Stimulated activated naive CD8-positive, alpha-beta T cell treated with anti-CD3 and anti-CD28 coated beads, Interleukin-15, Interleukin-2, amounts not matched to agents 100 ng/mL and 50 ng/mL, for 24 hours (primary cell): ENCODE measurements around the gene PKNOX1.
"Not testable (repeated sequence)": the region's sequence is repeated elsewhere in the genome, so short reads cannot be mapped to it uniquely, and the experiment has no call there.

ENCODE experiments used
- H3K27ac Mint-ChIP-seq: one replicate; pipeline ENCODE4 v1.8.0; 2021; ENCODE audit warnings: mild to moderate bottlenecking, mixed read lengths
- H3K27me3 Mint-ChIP-seq: one replicate; pipeline ENCODE4 v1.8.0; 2021; ENCODE audit warnings: mixed read lengths
- H3K36me3 Mint-ChIP-seq: one replicate; pipeline ENCODE4 v1.8.0; 2021; ENCODE audit warnings: low read depth, mixed read lengths
- H3K4me1 Mint-ChIP-seq: one replicate; pipeline ENCODE4 v1.8.0; 2021; ENCODE audit warnings: low read depth, mixed read lengths
- H3K4me3 Mint-ChIP-seq: one replicate; pipeline ENCODE4 v1.8.0; 2021; ENCODE audit warnings: mild to moderate bottlenecking, mixed read lengths
- H3K9me3 Mint-ChIP-seq: one replicate; pipeline ENCODE4 v1.8.0; 2021; ENCODE audit warnings: mixed read lengths

Gene PKNOX1

DNA sequence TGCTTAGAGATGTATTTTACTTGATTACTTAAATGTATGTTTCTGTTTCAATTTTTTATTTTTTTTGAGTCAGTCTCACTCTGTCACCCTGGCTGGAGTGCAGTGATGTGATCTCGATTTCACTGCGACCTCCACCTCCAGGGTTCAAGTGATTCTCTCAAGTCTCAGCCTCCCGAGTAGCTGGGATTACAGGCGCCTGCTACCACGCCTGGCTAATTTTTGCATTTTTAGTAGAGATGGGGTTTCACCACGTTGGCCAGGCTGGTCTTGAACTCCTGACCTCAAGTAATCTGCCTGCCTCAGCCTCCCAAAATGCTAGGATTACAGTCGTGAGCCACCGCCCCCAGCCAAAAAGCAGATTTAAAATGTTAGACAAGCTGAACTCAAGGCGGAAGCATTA lies 15.0 kb downstream of the PKNOX1 start:
- H3K27me3 Mint-ChIP-seq, H3K36me3 Mint-ChIP-seq: not testable (repeated sequence)
- H3K4me1 Mint-ChIP-seq, result peaks cover 31% of the 10 kb centered on the region

GRCh38 chr21:42989816-42990650 lies 15.7 kb downstream of the PKNOX1 start:
- Mint-ChIP-seq H3K36me3 (no peaks in the 10 kb centered on the region), H3K27me3 (no peaks in the 10 kb centered on the region), H3K4me1 (peaks cover 31% of the 10 kb centered on the region), H3K9me3 (no peaks in the 10 kb centered on the region), H3K4me3 (no peak overlapping the region), H3K27ac (no peak overlapping the region)

More for the DNA sequence above, 15.0 kb downstream of the PKNOX1 start:
- H3K4me3 Mint-ChIP-seq, H3K9me3 Mint-ChIP-seq, H3K27ac Mint-ChIP-seq: not testable (repeated sequence)

DNA sequence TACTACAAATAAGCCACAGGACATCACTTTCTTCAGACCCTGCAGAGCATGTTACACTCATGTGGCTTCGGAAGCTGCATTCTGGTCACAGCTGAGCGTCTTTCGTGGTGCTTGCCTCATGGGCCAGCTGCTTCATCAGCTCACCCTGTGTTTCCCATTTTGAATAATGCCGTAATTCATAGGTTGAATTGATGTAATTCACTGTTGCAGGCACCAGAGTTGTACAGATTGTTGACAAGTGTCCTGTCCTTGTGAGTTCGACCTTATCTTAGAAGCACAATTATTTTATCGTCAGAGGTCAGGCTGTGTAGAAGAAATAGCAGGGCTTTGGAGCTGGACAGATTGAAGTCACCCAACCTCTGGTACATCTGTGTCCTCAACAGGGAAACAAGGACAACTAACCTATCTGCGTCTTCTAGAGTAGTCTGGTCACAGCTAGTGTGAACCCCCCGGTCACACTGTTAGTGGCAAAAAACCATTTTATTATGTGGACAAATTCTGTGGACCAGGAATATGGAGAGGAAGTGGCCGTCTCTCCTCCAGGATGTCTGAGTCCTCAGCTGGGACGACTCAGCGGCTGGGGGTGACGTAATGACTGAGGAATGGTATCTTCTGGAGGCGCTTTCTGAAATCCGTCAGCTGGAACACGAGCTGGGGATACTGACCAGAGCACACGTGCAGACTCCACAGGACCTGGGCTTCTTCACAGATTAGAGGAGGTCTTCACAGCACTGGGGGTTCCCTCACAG lies 17.8 kb downstream of the PKNOX1 start:
- Mint-ChIP-seq H3K27ac (no peak overlapping the region), H3K4me1 (peaks cover 22% of the 10 kb centered on the region), H3K36me3 (no peaks in the 10 kb centered on the region), H3K27me3 (no peaks in the 10 kb centered on the region), H3K4me3 (no peak overlapping the region), H3K9me3 (no peaks in the 10 kb centered on the region)

DNA sequence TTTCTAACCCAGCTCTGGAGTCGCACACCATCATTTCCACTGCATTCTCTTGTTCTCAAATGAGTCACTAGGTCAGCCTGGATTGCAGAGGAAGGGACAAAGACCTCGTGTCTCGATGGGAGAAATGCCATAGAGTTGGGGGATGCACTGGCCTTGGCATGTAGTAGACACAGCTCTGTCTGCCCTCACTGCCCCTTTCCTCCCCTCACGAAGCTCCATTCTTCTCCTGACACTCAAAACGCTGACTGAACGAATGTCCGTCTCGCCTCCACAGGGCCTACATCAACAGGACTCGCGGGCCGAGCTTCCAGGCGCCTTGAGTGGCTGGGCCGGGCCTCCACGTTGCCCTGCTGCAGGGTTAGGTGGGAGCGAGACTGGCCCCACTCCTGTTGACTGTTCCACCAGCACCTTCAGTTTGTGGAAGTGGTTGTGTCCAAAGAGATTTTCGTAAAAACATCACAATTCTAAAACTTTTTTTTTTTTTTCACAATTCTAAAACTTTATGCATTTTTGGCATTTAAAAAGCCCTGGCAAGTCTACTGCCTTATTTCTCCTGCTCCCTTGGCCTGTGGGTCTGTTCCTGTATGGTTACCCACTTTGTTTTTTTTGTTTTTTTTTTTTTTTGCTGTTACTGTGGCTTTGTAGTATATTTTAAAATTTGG lies 18.8 kb downstream of the PKNOX1 start:
- Mint-ChIP-seq H3K36me3 (peaks cover 7% of the 10 kb centered on the region), H3K4me1 (peaks cover 22% of the 10 kb centered on the region), H3K27me3 (no peaks in the 10 kb centered on the region), H3K9me3 (peaks cover 5% of the 10 kb centered on the region), H3K27ac (no peak overlapping the region), H3K4me3 (no peak overlapping the region)

- Mint-ChIP-seq H3K27me3 (no peaks in the 10 kb centered on the region), H3K36me3 (peaks cover 15% of the 10 kb centered on the region), H3K4me3 (no peak overlapping the region), H3K27ac (no peak overlapping the region), H3K4me1 (peaks cover under 1% of the 10 kb centered on the region), H3K9me3 (peaks cover 11% of the 10 kb centered on the region)
These were observed 22.7 kb downstream of the PKNOX1 start for GRCh38 chr21:42997053-42997452.

- peaks cover 11% of the 10 kb centered on the region for H3K9me3 Mint-ChIP-seq
- H3K4me1 Mint-ChIP-seq, H3K4me3 Mint-ChIP-seq, H3K27me3 Mint-ChIP-seq, H3K27ac Mint-ChIP-seq: not testable (repeated sequence)
- peaks cover 15% of the 10 kb centered on the region for H3K36me3 Mint-ChIP-seq
These were observed 23.6 kb downstream of the PKNOX1 start for GRCh38 chr21:42997983-42998382.

DNA sequence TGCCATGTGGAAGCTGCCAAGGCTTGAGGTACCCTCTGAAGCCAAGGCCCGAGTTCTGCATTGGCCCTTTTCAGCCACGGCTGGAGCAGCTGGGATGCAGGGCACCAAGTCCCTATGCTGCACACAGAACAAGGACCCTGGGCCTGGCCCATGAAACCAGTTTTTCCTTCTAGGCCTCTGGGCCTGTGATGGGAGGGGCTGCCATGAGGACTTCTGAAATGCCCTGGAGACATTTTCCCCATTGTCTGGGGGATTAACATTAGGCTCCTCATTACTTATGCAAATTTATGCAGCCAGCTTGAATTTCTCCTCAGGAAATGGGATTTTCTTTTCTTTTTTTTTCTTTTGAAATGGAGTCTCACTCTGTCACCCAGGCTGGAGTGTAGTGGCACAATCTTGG lies 24.8 kb downstream of the PKNOX1 start:
- H3K27me3 Mint-ChIP-seq, H3K4me1 Mint-ChIP-seq, H3K27ac Mint-ChIP-seq, H3K4me3 Mint-ChIP-seq: not testable (repeated sequence)
- Mint-ChIP-seq H3K9me3 (peaks cover 11% of the 10 kb centered on the region), H3K36me3 (peaks cover 18% of the 10 kb centered on the region)

DNA sequence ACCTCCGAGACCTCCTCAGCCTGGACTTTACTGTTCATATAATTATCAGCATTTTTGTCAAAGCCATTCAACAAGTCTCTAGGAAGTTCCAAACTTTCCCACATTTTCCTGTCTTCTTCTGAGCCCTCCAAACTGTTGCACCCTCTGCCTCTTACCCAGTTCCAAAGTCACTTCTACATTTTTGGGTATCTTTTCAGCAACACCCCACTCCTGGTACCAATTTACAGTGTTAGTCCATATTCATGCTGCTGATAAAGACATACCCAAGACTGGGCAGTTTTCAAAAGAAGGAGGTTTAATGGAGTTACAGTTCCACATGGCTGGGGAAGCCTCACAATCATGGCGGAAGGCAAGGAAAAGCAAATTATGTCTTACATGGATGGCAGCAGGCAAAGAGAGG lies 25.7 kb downstream of the PKNOX1 start:
- peaks cover 26% of the 10 kb centered on the region for H3K36me3 Mint-ChIP-seq
- not testable (repeated sequence) for H3K4me1 Mint-ChIP-seq, H3K4me3 Mint-ChIP-seq, H3K27ac Mint-ChIP-seq, H3K27me3 Mint-ChIP-seq
- H3K9me3 Mint-ChIP-seq, result peaks cover 11% of the 10 kb centered on the region

DNA sequence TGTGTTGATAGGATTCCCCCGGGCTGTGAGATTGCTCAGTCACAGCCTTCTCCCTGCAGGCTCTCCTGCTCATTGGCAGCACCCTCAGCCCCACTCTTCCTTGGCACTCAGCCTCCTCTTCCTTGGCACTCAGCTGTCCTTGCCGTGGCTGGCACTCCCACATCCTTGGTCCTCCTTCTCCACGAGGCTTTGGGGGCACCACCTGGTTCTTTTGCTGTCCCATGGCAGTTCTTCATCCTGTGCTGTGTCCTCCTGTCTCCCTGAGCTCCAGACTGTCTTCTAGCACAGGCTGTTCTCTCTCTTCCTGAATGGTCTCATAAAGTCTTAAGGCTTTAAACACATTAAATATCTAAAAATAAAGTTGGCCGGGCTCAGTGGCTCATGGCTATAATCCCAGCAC lies 27.0 kb downstream of the PKNOX1 start:
- Mint-ChIP-seq H3K36me3 (peaks cover 32% of the 10 kb centered on the region), H3K27ac (no peak overlapping the region), H3K27me3 (no peaks in the 10 kb centered on the region), H3K4me3 (no peak overlapping the region), H3K4me1 (no peaks in the 10 kb centered on the region), H3K9me3 (peaks cover 11% of the 10 kb centered on the region)

DNA sequence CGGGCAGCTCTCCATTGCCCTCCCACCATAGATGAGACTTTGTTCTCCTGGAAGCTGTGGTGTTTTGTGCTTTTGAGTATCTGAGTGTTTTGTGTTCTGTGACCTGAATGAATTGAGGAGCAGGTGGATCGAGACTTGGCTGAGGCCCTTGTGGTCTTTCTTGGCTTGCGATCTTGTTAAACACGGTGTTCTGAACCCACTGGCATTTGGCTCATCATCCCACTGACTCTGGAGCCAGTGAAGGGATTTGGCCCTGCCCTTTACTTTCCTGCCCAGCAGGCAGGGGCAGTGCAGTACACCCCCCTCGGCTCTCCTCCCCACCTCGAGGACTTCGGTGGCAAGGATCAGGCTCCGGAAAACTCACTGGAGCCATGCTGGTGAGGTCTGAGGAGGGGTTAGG lies 30.6 kb downstream of the PKNOX1 start:
- peaks cover 34% of the 10 kb centered on the region for H3K36me3 Mint-ChIP-seq

GRCh38 chr21:43005635-43006034 lies 31.3 kb downstream of the PKNOX1 start:
- Mint-ChIP-seq H3K27me3 (no peaks in the 10 kb centered on the region), H3K36me3 (peaks cover 32% of the 10 kb centered on the region), H3K9me3 (no peaks in the 10 kb centered on the region), H3K4me1 (no peaks in the 10 kb centered on the region), H3K27ac (no peak overlapping the region), H3K4me3 (no peak overlapping the region)

More for the DNA sequence above, 30.6 kb downstream of the PKNOX1 start:
- no peaks in the 10 kb centered on the region for H3K27me3 Mint-ChIP-seq
- H3K27ac Mint-ChIP-seq, result no peak overlapping the region
- no peaks in the 10 kb centered on the region for H3K4me1 Mint-ChIP-seq
- H3K4me3 Mint-ChIP-seq, result no peak overlapping the region
- H3K9me3 Mint-ChIP-seq, result peaks cover 4% of the 10 kb centered on the region

- H3K4me1 Mint-ChIP-seq, H3K4me3 Mint-ChIP-seq, H3K27me3 Mint-ChIP-seq, H3K27ac Mint-ChIP-seq, H3K9me3 Mint-ChIP-seq: not testable (repeated sequence)
- H3K36me3 Mint-ChIP-seq, result peaks cover 33% of the 10 kb centered on the region
These were observed 31.9 kb downstream of the PKNOX1 start for GRCh38 chr21:43006051-43006873.

GRCh38 chr21:43006874-43007208 lies 32.5 kb downstream of the PKNOX1 start:
- no peaks in the 10 kb centered on the region for H3K9me3 Mint-ChIP-seq
- no peaks in the 10 kb centered on the region for H3K27me3 Mint-ChIP-seq
- H3K36me3 Mint-ChIP-seq, result peaks cover 39% of the 10 kb centered on the region
- no peaks in the 10 kb centered on the region for H3K4me1 Mint-ChIP-seq
- no peak overlapping the region for H3K27ac Mint-ChIP-seq
- no peak overlapping the region for H3K4me3 Mint-ChIP-seq

DNA sequence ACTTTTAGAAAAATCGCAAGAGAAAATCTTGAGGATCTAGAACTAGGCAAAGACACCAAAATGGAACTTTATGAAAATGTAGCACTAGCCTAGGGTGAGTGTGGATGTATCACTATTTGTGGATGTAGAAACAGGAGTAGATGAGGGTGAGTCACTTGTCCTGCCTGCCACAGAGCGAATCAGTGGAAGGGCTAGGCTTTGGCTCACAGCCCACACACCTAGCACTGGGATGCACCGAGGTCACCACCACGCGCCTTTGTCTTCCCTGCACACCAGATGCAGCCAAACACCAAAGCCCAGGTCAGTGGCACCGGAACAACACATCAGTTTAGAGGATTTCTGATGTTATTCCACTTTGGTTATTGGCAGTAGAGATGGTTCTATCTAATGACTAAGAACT lies 38.2 kb downstream of the PKNOX1 start:
- H3K36me3 Mint-ChIP-seq, result peaks cover 52% of the 10 kb centered on the region
- H3K9me3 Mint-ChIP-seq, result no peaks in the 10 kb centered on the region
- H3K27me3 Mint-ChIP-seq, result no peaks in the 10 kb centered on the region
- H3K4me1 Mint-ChIP-seq, result no peaks in the 10 kb centered on the region
- no peak overlapping the region for H3K4me3 Mint-ChIP-seq
- no peak overlapping the region for H3K27ac Mint-ChIP-seq
